ENCODE results near the gene FOXP1.

Gene FOXP1

DNA sequence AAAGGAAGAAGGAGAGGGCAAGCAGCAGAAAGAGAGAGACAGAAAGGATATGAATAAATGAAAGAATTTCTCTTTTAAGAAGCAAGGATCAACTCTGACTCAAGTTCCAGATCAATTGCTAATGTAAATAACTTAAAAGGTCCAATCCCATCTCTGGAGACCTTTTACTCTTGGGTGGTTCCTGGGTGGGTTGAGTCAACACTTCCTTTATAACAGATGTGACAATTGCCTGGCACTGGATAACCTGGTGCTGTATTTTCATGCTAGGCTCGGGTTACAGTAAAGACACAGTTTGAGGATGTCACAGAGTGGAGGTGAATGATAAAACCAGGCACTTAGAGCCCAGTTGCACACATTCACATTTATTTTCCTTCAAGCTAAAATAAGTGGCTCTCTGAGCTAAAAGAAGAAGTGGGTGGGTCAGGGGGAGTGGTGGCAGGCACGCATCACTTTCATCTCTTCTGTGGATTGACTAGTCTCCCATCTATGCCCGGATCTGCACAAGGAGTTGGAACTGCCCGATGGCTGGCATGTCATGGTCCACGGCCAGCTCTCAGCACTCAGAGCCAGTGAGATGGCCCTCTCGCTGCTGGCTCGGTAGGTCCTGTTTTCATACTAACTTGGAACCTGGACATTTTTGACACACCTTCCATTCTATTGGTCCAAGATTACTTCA lies 465.8 kb downstream of the FOXP1 start:
- TF ChIP-seq, protein P1, sequence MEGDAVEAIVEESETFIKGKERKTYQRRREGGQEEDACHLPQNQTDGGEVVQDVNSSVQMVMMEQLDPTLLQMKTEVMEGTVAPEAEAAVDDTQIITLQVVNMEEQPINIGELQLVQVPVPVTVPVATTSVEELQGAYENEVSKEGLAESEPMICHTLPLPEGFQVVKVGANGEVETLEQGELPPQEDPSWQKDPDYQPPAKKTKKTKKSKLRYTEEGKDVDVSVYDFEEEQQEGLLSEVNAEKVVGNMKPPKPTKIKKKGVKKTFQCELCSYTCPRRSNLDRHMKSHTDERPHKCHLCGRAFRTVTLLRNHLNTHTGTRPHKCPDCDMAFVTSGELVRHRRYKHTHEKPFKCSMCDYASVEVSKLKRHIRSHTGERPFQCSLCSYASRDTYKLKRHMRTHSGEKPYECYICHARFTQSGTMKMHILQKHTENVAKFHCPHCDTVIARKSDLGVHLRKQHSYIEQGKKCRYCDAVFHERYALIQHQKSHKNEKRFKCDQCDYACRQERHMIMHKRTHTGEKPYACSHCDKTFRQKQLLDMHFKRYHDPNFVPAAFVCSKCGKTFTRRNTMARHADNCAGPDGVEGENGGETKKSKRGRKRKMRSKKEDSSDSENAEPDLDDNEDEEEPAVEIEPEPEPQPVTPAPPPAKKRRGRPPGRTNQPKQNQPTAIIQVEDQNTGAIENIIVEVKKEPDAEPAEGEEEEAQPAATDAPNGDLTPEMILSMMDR (IDR thresholded peaks at IDR 0.05; ENCODE audit: low read depth, low read length) = no peak
- in situ Hi-C loops (cut with HindIII; ENCODE audit: low sequenced_read_pairs) = no loop called here
- H3K4me3 ChIP-seq (ENCODE audit: low read depth, low read length) = no peak overlapping the region
- DNase-seq (ENCODE audit: low read depth, low spot score) = peak; percentile 53

DNA sequence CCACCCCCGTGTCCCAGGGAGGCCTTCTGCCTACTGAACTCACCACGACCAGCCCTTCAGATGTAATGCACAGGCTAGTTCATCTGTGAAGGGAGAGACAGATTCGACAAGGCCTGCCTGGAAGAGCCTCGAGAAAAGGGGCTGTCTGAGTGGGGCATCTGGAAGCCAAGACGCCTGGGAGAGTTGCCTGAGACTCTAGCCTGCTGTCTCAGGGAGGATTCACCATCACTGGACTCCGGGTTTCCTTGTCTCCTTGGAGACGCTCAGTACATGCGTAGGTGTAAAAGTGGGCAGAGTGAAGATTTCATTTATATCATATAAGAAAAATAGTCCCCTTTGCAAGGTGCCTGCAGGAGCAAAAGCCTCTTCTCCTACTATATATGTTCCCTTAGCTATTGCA lies 468.9 kb downstream of the FOXP1 start:
- no peak for DNase-seq (ENCODE audit: low read depth, low spot score)
- TF ChIP-seq, protein P1 (IDR thresholded peaks at IDR 0.05; ENCODE audit: low read depth, low read length) = no peak
- in situ Hi-C loops (cut with HindIII; ENCODE audit: low sequenced_read_pairs) = no loop called here
- no peak overlapping the region for H3K4me3 ChIP-seq (ENCODE audit: low read depth, low read length)

DNA sequence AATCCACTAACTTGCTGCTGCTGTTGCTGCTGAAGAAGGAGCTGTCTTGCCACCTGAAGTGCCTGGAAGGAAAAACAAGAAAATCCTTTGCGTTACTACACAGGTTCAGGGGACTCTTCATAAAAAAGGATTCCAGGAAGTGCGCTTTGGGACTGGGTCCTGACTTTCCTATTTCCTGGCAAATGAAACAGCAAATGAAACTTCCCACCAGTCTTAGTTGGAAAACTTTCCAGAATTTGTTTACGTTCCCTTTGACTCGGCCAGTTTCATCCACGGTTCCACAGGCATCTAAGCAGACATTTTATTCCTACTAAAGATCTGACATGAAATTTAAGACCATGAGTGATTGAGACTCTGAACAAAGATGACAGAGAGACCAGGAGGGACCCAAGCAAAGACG lies 471.0 kb downstream of the FOXP1 start:
- TF ChIP-seq, protein P1 (IDR thresholded peaks at IDR 0.05; ENCODE audit: low read depth, low read length) = no peak
- DNase-seq (ENCODE audit: low read depth, low spot score) = no peak
- in situ Hi-C loops (cut with HindIII; ENCODE audit: low sequenced_read_pairs) = no loop called here
- H3K4me3 ChIP-seq (ENCODE audit: low read depth, low read length) = no peak overlapping the region

DNA sequence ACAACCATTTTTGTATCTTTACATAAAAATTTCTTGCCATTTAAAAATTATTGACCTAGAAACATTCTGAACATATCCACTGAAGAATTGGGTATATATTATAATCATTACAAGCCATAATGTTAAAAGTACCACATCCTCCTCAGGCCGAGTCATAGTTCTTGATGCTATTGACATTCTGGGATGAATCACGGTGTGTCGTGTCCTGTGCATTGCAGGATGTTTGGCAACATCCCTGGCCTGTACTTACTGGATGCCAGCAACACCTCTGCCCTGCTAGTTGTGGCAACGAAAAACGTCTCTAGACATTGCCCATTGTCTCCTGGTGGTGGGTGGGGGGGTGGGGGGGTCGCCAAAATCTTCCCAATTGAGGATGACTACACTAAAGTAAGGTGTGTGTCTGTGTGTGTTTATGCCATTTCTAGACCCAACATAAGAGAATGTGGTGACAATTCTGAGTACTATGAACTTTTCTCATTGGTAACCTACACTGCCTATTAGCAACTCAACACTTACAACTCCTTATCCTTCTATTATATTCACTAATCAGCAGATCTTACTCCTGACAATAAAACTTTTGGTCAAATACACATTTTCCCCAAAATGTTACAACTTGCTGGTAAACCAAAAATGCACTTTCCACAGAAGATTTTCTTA lies 471.6 kb downstream of the FOXP1 start:
- TF ChIP-seq, protein P1 (IDR thresholded peaks at IDR 0.05; ENCODE audit: low read depth, low read length) = no peak
- in situ Hi-C loops (cut with HindIII; ENCODE audit: low sequenced_read_pairs) = no loop called here
- peak; percentile 81 for DNase-seq (ENCODE audit: low read depth, low spot score)
- H3K4me3 ChIP-seq (ENCODE audit: low read depth, low read length) = no peak overlapping the region

DNA sequence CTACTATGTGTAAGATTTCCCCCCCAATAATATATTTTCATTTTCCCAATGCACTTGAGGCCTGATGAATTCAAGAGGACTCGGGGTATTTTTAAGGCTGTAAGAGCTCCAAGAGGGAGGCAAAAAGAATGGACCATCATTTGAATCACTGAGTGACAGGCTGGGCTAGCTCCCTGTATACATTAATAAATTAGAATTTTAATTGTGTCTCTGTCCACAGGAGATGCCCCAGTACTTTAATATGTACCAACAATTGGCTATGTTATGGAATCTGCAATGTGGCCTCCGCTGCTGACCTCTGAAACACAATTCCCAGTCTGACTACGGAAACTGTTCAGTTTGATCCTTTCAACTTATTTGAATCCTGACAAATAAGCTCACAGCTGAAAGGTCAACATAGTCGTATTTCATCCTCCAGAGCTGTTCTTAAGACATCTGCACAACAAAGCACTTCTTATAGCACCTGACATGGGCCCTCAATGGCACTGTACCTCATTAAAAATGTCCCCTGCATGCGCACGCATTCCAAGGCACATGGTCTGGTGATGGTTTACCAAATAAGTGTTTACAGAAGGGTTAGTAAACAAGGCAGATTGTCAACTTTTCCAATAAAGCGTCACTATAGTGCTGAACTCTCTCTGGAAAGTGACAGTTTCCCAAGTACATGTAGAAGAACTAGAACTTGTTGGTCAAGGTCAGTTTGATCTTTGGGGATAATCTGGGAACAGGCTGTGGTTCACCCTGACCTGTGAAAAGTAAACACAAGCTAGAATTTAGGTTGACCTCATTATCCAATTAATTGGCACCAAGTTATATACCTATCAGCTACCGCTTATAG lies 472.9 kb downstream of the FOXP1 start:
- DNase-seq (ENCODE audit: low read depth, low spot score) = no peak
- H3K4me3 ChIP-seq (ENCODE audit: low read depth, low read length) = no peak overlapping the region
- TF ChIP-seq, protein P1 (IDR thresholded peaks at IDR 0.05; ENCODE audit: low read depth, low read length) = no peak
- in situ Hi-C loops (cut with HindIII; ENCODE audit: low sequenced_read_pairs) = no loop called here

DNA sequence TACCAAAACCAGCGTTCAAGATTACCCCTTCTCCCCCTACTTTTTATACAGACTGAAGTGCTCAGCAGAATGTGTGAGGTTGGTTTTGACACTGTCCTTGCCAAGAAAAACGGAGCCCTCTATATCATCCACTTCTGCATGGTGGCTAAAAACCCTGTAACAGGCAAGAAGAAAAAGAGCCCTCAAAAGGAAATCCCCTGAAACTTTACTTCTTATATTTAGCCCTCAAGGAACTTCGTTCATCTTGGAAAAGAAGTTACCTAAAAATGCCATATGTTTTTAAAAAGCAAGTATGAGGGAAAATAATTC lies 473.6 kb downstream of the FOXP1 start:
- DNase-seq (ENCODE audit: low read depth, low spot score) = no peak
- H3K4me3 ChIP-seq (ENCODE audit: low read depth, low read length) = no peak overlapping the region
- TF ChIP-seq, protein P1 (IDR thresholded peaks at IDR 0.05; ENCODE audit: low read depth, low read length) = no peak
- in situ Hi-C loops (cut with HindIII; ENCODE audit: low sequenced_read_pairs) = no loop called here

Measured in astrocyte of the spinal cord (primary cell).